GM18499 (cell line): ENCODE results near the gene FOCAD.

Source experiments
- ATAC-seq: cut with Tn5 transposase; IDR thresholded peaks from one replicate; pipeline ENCODE4 v1.9.1; 2021; ENCODE audit warnings: moderate number of reproducible peaks; ENCODE audit not compliant: insufficient read depth, unreplicated experiment

The FOCAD gene

GRCh38 chr9:20870115-20870514 is 186.1 kb downstream of the FOCAD start:
- ATAC-seq, result no peak

GRCh38 chr9:20872340-20872977 is 188.4 kb downstream of the FOCAD start:
- no peak for ATAC-seq

GRCh38 chr9:20873240-20873865 is 189.3 kb downstream of the FOCAD start:
- ATAC-seq, result no peak

- no peak for ATAC-seq
These were observed 196.2 kb downstream of the FOCAD start for GRCh38 chr9:20880271-20880670.

- no peak for ATAC-seq
These were observed 196.6 kb downstream of the FOCAD start for GRCh38 chr9:20880675-20881074.

GRCh38 chr9:20884985-20885593 is 201.0 kb downstream of the FOCAD start:
- ATAC-seq, result no peak

- no peak for ATAC-seq
These were observed 215.0 kb downstream of the FOCAD start for GRCh38 chr9:20898885-20899554.

GRCh38 chr9:20903212-20903611 is 219.2 kb downstream of the FOCAD start:
- no peak for ATAC-seq

GRCh38 chr9:20904995-20905394 is 220.9 kb downstream of the FOCAD start:
- ATAC-seq, result no peak

- ATAC-seq, result no peak
These were observed 222.3 kb downstream of the FOCAD start for GRCh38 chr9:20906326-20906725.

- ATAC-seq, result no peak
These were observed 224.4 kb downstream of the FOCAD start for GRCh38 chr9:20908461-20908860.

- no peak for ATAC-seq
These were observed 230.5 kb downstream of the FOCAD start for GRCh38 chr9:20914556-20914955.

GRCh38 chr9:20921362-20921761 is 237.3 kb downstream of the FOCAD start:
- no peak for ATAC-seq

- no peak for ATAC-seq
These were observed 241.4 kb downstream of the FOCAD start for GRCh38 chr9:20925256-20926045.

GRCh38 chr9:20929276-20929675 is 245.2 kb downstream of the FOCAD start:
- no peak for ATAC-seq

GRCh38 chr9:20930836-20931235 is 246.8 kb downstream of the FOCAD start:
- ATAC-seq, result no peak

- no peak for ATAC-seq
These were observed 256.6 kb downstream of the FOCAD start for GRCh38 chr9:20940447-20941173.

- ATAC-seq, result peak; percentile 96
These were observed 257.2 kb downstream of the FOCAD start for GRCh38 chr9:20941174-20941690.

GRCh38 chr9:20944507-20944906 is 260.4 kb downstream of the FOCAD start:
- no peak for ATAC-seq

- ATAC-seq, result no peak
These were observed 261.2 kb downstream of the FOCAD start for GRCh38 chr9:20945269-20945668.
